Common myeloid progenitor, CD34-positive (primary cell): ENCODE results near the gene ABAT.
"Not testable (repeated sequence)": the region's sequence is repeated elsewhere in the genome, so short reads cannot be mapped to it uniquely, and the experiment has no call there.

Source experiments
- CTCF ChIA-PET: fragments of 350-600 bp; sonication (Branson Sonifier 250); formaldehyde crosslinking; loops from one replicate; lab custom pipeline; 2021; ENCODE audit warnings: antibody characterized with exemption; lab: Charles Lee
- POLR2A ChIA-PET: fragments of 350-600 bp; sonication (Branson Sonifier 250); formaldehyde crosslinking; loops from one replicate; lab custom pipeline; 2021; ENCODE audit warnings: antibody characterized with exemption; lab: Charles Lee
- DNase-seq, 3 donors: peaks; one replicate each; pipeline versions ENCODE4 v3.0.0 to v3.0.0-alpha.2; 2013
- H3K27ac ChIP-seq, 2 experiments: 1 replicate in 1 of 2; 2 replicates in 1 of 2; pipeline ENCODE4 v1.7.0; 2013; ENCODE audit warnings: inconsistent platforms in 2 of 2, low read length in 2 of 2, mild to moderate bottlenecking in 2 of 2, low read depth in 1 of 2, moderate library complexity in 1 of 2; ENCODE audit not compliant: severe bottlenecking in 2 of 2, insufficient read depth in 1 of 2, poor library complexity in 1 of 2
- H3K27me3 ChIP-seq, 5 experiments: replicated peaks in 2 of 5; 1 replicate in 3 of 5; 2 replicates in 2 of 5; pipeline versions ENCODE4 v1.6.1 to v1.7.0; 2013; ENCODE audit warnings: low read length in 4 of 5, mild to moderate bottlenecking in 2 of 5, moderate library complexity in 2 of 5, inconsistent platforms in 1 of 5; ENCODE audit not compliant: insufficient read depth in 5 of 5, control insufficient read depth in 4 of 5
- H3K36me3 ChIP-seq, 4 experiments: 1 replicate in 2 of 4; 2 replicates in 2 of 4; pipeline versions ENCODE4 v1.6.1 to v1.7.0; 2013; ENCODE audit warnings: low read length in 3 of 4, control low read depth in 1 of 4, mild to moderate bottlenecking in 1 of 4; ENCODE audit not compliant: control insufficient read depth in 4 of 4, insufficient read depth in 4 of 4
- H3K4me1 ChIP-seq, 4 experiments: 1 replicate in 3 of 4; 2 replicates in 1 of 4; pipeline versions ENCODE4 v1.6.1 to v1.7.1; 2013; ENCODE audit warnings: low read length in 3 of 4, mild to moderate bottlenecking in 3 of 4, control low read depth in 1 of 4, inconsistent platforms in 1 of 4, moderate library complexity in 1 of 4; ENCODE audit not compliant: control insufficient read depth in 4 of 4, insufficient read depth in 4 of 4; ENCODE audit errors: control extremely low read depth in 1 of 4
- H3K4me3 ChIP-seq, 7 experiments: 1 replicate in 4 of 7; 2 replicates in 3 of 7; pipeline versions ENCODE4 v1.5.1 to v1.7.0; 2013; ENCODE audit warnings: mild to moderate bottlenecking in 7 of 7, low read length in 6 of 7, moderate library complexity in 6 of 7, inconsistent platforms in 2 of 7, low read depth in 2 of 7, control low read depth in 1 of 7; ENCODE audit not compliant: insufficient read depth in 4 of 7, control insufficient read depth in 1 of 7; ENCODE audit errors: extremely low read depth in 1 of 7
- H3K9me3 ChIP-seq, 5 experiments: 1 replicate in 4 of 5; 2 replicates in 1 of 5; pipeline versions ENCODE4 v1.6.1 to v1.7.1; 2013; ENCODE audit warnings: low read length in 4 of 5, mild to moderate bottlenecking in 2 of 5, inconsistent platforms in 1 of 5, low read depth in 1 of 5, moderate library complexity in 1 of 5; ENCODE audit not compliant: control insufficient read depth in 4 of 5, insufficient read depth in 2 of 5; ENCODE audit errors: control extremely low read depth in 1 of 5
- WGBS: methylation state at CpG from one replicate; pipeline ENCODE4 v1.1.5; 2013; ENCODE audit not compliant: insufficient coverage; 5-methylcytosine and 5-hydroxymethylcytosine counted together

Gene ABAT

DNA sequence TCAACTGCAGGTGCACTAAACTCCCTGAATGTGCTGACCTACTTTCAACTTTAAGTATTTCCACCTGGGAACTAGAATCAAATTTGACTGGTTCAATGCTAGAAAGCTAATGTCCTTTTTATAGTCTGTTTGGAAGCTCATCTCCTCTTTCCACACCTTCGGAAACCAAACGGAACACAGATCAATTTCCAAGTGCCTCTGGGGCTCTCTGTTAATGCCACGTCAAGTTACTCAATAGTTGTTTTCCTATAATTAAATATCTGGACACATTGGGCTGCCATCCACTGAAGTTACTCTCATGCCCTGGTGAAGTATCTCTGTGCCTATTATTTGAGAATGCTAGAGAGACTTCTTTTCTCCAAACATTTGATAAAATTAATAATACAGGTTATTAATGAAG is 29.7 kb downstream of the ABAT start:
- Histone ChIP-seq H3K27me3 (no peaks in the 10 kb centered on the region), H3K4me1 (no peaks in the 10 kb centered on the region), H3K27ac (no peak overlapping the region), H3K4me3 (no peak overlapping the region), H3K9me3 (no peaks in the 10 kb centered on the region), H3K36me3 (no peaks in the 10 kb centered on the region)
- no peak for DNase-seq
- WGBS, result 100% methylated on average over 1 of the region's 3 CpGs
- POLR2A ChIA-PET, result interaction anchor here (0.7 kb wide), 1 partner anchor 59 kb away, joined by 3 read pairs; no protein-coding TSS in a partner anchor
- CTCF ChIA-PET, result no interaction called here

DNA sequence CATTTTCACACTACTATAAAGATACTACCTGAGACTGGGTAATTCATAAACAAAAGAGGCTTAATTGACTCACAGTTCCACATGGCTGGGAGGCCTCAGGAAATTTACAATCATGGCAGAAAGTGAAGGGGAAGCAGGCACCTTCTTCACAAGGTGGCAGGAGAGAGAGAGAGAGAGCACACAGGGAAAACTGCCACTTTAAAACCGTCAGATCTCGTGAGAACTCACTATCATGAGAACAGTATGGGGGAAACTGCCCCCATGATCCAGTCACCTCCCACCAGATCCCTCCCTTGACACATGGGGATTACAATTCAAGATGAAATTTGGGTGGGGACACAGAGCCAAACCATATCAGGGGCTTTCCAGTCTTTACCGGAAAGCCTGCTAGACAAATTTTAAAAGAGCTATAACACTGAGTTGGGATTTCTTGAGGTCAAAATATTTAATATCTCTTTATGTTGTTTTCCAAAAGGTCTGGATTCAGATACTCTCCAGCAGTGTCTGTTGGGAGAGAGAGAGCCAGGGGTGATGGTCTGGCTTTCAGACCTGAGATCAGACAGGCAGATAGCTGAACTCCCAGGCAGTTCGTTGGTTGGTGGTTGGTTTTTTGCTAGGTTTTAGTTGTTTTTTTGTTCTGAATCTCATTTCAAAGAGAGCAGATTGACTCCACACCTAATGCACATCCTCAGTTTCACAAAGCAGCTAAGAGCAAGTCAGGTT is 30.8 kb downstream of the ABAT start:
- DNase-seq, H3K27ac ChIP-seq, H3K27me3 ChIP-seq, H3K9me3 ChIP-seq, H3K4me3 ChIP-seq, H3K36me3 ChIP-seq, POLR2A ChIA-PET, H3K4me1 ChIP-seq: not testable (repeated sequence)
- CTCF ChIA-PET, result interaction anchor here (1.1 kb wide), 1 partner anchor 175 kb away, joined by 3 read pairs; no protein-coding TSS in a partner anchor
- 100% methylated on average over 1 of the region's 4 CpGs for WGBS

GRCh38 chr16:8708536-8708935 is 34.1 kb downstream of the ABAT start:
- no peaks in the 10 kb centered on the region for H3K36me3 ChIP-seq
- CTCF ChIA-PET, result no interaction called here
- WGBS, result 50% methylated on average over 2 of the region's 4 CpGs

DNA sequence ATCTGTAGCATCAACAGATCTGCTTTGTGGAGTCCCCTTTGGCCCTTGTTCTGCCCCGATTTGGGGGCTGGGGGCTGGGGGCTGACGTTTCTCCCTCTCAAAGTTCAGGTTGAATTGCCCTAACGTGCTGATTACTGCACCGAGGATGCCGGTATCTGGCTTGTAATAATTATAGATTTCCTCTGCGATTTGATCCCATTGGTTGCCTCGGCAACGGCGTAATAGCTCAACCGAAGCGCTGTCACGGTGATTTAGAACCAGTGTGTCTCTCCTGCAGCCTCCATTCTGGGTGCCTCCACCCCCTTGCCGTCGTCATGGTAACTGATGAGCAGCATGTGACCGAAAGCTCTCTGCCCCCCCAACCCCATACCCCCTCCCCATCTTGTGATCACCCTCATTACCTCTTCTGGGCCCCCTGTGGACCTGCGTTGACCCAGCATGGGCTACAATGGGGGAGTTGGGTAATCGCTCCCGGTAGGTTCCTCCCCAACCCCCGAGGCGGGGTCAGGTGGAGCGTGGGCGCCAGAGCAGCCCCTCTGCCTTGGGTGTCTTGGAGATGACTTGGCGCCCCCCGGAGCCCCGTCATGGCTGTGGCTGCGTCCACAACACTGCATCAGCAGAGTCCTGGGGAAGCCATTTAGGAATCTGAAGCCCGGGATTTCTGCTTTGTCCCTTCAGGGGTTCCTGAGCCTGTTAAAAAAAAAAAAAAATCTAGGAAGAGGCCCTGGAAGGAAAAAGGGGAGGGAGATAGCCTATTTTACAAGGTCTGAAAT is 38.4 kb downstream of the ABAT start:
- H3K4me3 ChIP-seq, result no peak overlapping the region
- peaks cover 0 to 4% (median 0%) of the 10 kb centered on the region in 5 experiments for H3K27me3 ChIP-seq
- no peak overlapping the region for H3K27ac ChIP-seq
- ChIA-PET CTCF (no interaction called here), POLR2A (no interaction called here)
- WGBS, result 50% methylated on average over 18 of the region's 27 CpGs
- peak in 1 of 3 donors; percentile 19 for DNase-seq
- H3K36me3 ChIP-seq, result no peaks in the 10 kb centered on the region
- H3K4me1 ChIP-seq, result no peaks in the 10 kb centered on the region
- peaks cover 0 to 4% (median 2%) of the 10 kb centered on the region in 5 experiments for H3K9me3 ChIP-seq

More at GRCh38 chr16:8708536-8708935, 34.1 kb downstream of the ABAT start:
- no peak overlapping the region for H3K4me3 ChIP-seq
- H3K27ac ChIP-seq, result no peak overlapping the region
- peaks cover 0 to 4% (median 0%) of the 10 kb centered on the region in 5 experiments for H3K27me3 ChIP-seq
- POLR2A ChIA-PET, result no interaction called here
- DNase-seq, result no peak
- H3K9me3 ChIP-seq, result no peaks in the 10 kb centered on the region
- no peaks in the 10 kb centered on the region for H3K4me1 ChIP-seq

GRCh38 chr16:8713635-8714172 is 39.3 kb downstream of the ABAT start:
- H3K9me3 ChIP-seq, result peaks cover 0 to 4% (median 2%) of the 10 kb centered on the region in 5 experiments
- H3K36me3 ChIP-seq, result no peaks in the 10 kb centered on the region
- no peaks in the 10 kb centered on the region for H3K4me1 ChIP-seq
- ChIA-PET CTCF (no interaction called here), POLR2A (no interaction called here)
- peaks cover 0 to 4% (median 0%) of the 10 kb centered on the region in 5 experiments for H3K27me3 ChIP-seq
- no peak for DNase-seq
- H3K27ac ChIP-seq, result no peak overlapping the region
- no peak overlapping the region for H3K4me3 ChIP-seq
- WGBS, result 98% methylated on average over 8 of the region's 10 CpGs

DNA sequence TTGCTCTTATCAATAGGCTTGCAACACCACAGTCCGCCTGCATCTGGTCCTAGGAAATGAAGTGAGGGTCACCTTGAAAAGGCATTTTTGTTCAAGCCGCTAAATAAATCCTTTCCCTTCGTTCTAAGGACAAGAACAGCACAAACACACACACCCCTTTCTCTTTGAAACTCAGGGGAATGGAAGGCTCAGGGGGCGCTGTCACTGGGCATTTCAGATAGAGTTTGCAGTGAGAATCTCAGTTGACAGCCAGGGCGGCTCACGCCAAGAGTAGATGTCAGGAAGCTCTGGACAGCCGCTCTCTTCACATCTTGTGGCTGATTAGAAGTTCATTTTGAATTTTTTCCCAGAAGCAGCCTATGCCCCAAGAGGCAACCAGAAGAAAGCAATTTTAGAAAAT is 39.8 kb downstream of the ABAT start:
- Histone ChIP-seq H3K27me3 (peaks cover 0 to 4% (median 0%) of the 10 kb centered on the region in 5 experiments), H3K4me1 (no peaks in the 10 kb centered on the region), H3K9me3 (peaks cover 0 to 4% (median 2%) of the 10 kb centered on the region in 5 experiments), H3K36me3 (no peaks in the 10 kb centered on the region), H3K27ac (no peak overlapping the region), H3K4me3 (no peak overlapping the region)
- POLR2A ChIA-PET, result no interaction called here
- 82% methylated on average over 3 of the region's 7 CpGs for WGBS
- DNase-seq, result no peak
- CTCF ChIA-PET, result no interaction called here

DNA sequence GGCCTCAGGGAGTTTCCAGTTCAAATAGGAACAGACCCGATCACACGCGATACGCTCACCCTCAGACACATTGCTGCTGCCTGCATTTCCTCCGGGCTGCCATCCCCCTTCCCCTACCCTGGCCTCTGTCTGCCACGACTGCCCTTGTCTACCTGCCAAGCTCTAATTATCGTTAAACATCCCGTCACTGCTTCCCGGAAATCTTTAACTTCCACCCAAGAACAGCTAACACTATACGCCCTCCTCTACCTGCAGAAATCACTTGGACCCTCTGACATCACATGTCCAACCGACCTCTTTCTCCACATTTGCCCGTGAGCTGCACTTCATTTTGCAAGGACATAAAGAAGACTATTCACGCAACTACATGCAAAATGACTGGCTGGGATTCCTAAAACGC is 40.4 kb downstream of the ABAT start:
- H3K4me3 ChIP-seq, result no peak overlapping the region
- peaks cover 0 to 4% (median 0%) of the 10 kb centered on the region in 5 experiments for H3K27me3 ChIP-seq
- over 99% methylated on average over 14 of the region's 14 CpGs for WGBS
- H3K27ac ChIP-seq, result no peak overlapping the region
- no peaks in the 10 kb centered on the region for H3K36me3 ChIP-seq
- H3K4me1 ChIP-seq, result no peaks in the 10 kb centered on the region
- peaks cover 0 to 4% (median 2%) of the 10 kb centered on the region in 5 experiments for H3K9me3 ChIP-seq
- ChIA-PET POLR2A (no interaction called here), CTCF (no interaction called here)
- DNase-seq, result no peak
